ENCODE results near the gene PRKCG. TPM values are rescaled to one million over a fixed set of nuclear protein-coding genes. Genes with fewer than 3 reads are reported as not detected.
"Not testable (repeated sequence)": the region's sequence is repeated elsewhere in the genome, so short reads cannot be mapped to it uniquely, and the experiment has no call there.

Gene PRKCG
- total RNA-seq, 1 experiment from 2014 or later: not detected

- in situ Hi-C loops (cut with HindIII; ENCODE audit: low pct_unique_long_range_greater_than_20kb, low sequenced_read_pairs): no loop called here
- DNase-seq (ENCODE audit: low read depth, low spot score): peak; percentile 79
These were observed 12.8 kb upstream of the PRKCG start for GRCh38 chr19:53868892-53869804.

DNA sequence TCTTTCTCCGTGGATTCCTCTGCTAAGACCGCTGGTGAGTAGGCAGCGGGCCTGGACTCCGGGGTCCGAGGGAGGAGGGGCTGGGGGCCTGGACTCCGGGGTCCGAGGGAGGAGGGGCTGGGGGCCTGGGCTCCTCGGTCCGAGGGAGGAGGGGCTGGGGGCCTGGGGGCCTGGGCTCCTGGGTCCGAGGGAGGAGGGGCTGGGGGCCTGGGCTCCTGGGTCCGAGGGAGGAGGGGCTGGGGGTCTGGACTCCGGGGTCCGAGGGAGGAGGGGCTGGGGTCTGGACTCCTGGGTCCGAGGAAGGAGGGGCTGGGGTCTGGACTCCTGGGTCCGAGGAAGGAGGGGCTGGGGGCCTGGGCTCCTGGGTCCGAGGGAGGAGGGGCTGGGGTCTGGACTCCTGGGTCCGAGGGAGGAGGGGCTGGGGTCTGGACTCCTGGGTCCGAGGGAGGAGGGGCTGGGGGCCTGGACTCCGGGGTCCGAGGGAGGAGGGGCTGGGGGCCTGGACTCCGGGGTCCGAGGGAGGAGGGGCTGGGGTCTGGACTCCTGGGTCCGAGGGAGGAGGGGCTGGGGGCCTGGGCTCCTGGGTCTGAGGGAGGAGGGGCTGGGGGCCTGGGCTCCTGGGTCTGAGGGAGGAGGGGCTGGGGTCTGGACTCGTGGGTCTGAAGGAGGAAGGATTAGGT lies 12.1 kb upstream of the PRKCG start:
- in situ Hi-C loops (cut with HindIII; ENCODE audit: low pct_unique_long_range_greater_than_20kb, low sequenced_read_pairs); DNase-seq (ENCODE audit: low read depth, low spot score): not testable (repeated sequence)

GRCh38 chr19:53870485-53870844 lies 11.5 kb upstream of the PRKCG start:
- in situ Hi-C loops (cut with HindIII; ENCODE audit: low pct_unique_long_range_greater_than_20kb, low sequenced_read_pairs): no loop called here
- DNase-seq (ENCODE audit: low read depth, low spot score): no peak

- no peak for DNase-seq (ENCODE audit: low read depth, low spot score)
These were observed 10.5 kb upstream of the PRKCG start for GRCh38 chr19:53871454-53871853.

GRCh38 chr19:53872762-53873161 lies 9.2 kb upstream of the PRKCG start:
- DNase-seq (ENCODE audit: low read depth, low spot score): no peak

More at GRCh38 chr19:53871454-53871853, 10.5 kb upstream of the PRKCG start:
- in situ Hi-C loops (cut with HindIII; ENCODE audit: low pct_unique_long_range_greater_than_20kb, low sequenced_read_pairs): no loop called here

DNA sequence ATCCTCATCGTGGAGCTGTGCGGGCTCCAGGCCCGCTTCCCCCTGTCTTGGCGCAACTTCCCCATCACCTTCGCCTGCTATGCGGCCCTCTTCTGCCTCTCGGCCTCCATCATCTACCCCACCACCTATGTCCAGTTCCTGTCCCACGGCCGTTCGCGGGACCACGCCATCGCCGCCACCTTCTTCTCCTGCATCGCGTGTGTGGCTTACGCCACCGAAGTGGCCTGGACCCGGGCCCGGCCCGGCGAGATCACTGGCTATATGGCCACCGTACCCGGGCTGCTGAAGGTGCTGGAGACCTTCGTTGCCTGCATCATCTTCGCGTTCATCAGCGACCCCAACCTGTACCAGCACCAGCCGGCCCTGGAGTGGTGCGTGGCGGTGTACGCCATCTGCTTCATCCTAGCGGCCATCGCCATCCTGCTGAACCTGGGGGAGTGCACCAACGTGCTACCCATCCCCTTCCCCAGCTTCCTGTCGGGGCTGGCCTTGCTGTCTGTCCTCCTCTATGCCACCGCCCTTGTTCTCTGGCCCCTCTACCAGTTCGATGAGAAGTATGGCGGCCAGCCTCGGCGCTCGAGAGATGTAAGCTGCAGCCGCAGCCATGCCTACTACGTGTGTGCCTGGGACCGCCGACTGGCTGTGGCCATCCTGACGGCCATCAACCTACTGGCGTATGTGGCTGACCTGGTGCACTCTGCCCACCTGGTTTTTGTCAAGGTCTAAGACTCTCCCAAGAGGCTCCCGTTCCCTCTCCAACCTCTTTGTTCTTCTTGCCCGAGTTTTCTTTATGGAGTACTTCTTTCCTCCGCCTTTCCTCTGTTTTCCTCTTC lies 8.0 kb upstream of the PRKCG start:
- in situ Hi-C loops (cut with HindIII; ENCODE audit: low pct_unique_long_range_greater_than_20kb, low sequenced_read_pairs): no loop called here
- no peak for DNase-seq (ENCODE audit: low read depth, low spot score)

More at GRCh38 chr19:53872762-53873161, 9.2 kb upstream of the PRKCG start:
- in situ Hi-C loops (cut with HindIII; ENCODE audit: low pct_unique_long_range_greater_than_20kb, low sequenced_read_pairs): no loop called here

- DNase-seq (ENCODE audit: low read depth, low spot score): no peak
- in situ Hi-C loops (cut with HindIII; ENCODE audit: low pct_unique_long_range_greater_than_20kb, low sequenced_read_pairs): no loop called here
These were observed 7.4 kb upstream of the PRKCG start for GRCh38 chr19:53874606-53874990.

GRCh38 chr19:53875602-53876325 lies 6.2 kb upstream of the PRKCG start:
- in situ Hi-C loops (cut with HindIII; ENCODE audit: low pct_unique_long_range_greater_than_20kb, low sequenced_read_pairs): no loop called here
- no peak for DNase-seq (ENCODE audit: low read depth, low spot score)

DNA sequence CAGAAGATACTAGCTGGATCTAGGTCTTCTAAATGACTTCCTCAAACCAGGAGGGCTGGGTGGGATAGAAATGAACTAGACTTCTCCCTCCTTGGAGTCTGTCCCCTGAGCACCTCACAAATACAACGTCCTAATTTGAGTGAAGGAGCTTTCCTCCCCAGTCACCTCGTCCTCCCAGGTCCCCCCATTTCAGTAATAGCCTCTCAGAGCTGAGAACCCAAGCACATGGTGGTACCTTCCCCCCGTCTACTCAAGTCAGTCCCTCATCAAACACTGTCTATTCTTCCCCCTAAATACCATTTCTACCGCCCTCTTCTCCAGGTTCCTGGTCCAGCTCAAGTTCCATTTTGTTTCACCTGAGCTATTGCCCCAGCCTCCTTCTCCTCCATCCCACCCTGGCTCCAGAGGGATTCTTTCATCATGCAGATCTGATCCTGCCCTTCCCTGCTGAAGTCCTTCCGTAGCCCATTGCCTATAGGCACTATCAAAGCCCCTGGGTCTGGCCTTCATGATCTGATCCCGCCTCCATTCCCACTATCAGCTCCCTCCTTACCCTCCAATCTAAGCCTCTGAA lies 5.3 kb upstream of the PRKCG start:
- in situ Hi-C loops (cut with HindIII; ENCODE audit: low pct_unique_long_range_greater_than_20kb, low sequenced_read_pairs): no loop called here

DNA sequence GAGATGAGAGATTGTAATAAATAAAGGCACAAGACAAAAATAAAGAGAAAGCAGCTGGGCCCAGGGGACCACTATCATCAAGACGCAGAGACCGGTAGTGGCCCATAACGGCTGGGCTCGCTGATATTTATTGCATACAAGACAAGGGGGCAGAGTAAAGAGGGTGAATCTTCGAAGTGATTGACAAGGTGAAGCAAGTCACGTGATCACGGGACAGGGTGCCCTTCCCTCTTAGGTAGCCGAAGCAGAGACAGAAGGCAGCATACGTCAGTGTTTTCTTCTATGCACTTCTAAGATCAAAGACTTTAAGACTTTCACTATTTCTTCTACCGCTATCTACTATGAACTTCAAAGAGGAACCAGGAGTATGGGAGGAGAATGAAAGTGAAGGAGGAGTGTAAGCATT lies 4.6 kb upstream of the PRKCG start:
- in situ Hi-C loops (cut with HindIII; ENCODE audit: low pct_unique_long_range_greater_than_20kb, low sequenced_read_pairs): no loop called here
- no peak for DNase-seq (ENCODE audit: low read depth, low spot score)

More for the DNA sequence above, 5.3 kb upstream of the PRKCG start:
- no peak for DNase-seq (ENCODE audit: low read depth, low spot score)

DNA sequence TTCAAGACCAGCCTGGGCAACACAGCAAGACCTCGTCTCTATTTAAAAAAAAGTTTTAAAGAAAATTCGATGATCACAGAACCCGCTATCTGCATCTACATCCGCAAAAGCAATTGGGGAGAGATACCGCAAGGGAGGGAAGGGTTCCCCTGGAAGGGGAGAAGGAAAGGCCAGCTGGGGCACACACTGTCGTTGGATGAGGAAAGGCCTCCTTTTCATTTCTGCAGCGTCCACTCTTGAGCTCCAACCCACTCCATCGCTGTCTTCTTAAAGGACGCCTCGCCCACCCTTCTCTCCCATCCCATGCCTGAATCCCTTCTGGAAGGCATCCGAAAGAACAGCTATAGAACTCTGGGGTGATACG lies 3.2 kb upstream of the PRKCG start:
- in situ Hi-C loops (cut with HindIII; ENCODE audit: low pct_unique_long_range_greater_than_20kb, low sequenced_read_pairs): no loop called here
- no peak for DNase-seq (ENCODE audit: low read depth, low spot score)

GRCh38 chr19:53879140-53880081 lies 2.6 kb upstream of the PRKCG start:
- in situ Hi-C loops (cut with HindIII; ENCODE audit: low pct_unique_long_range_greater_than_20kb, low sequenced_read_pairs): no loop called here

DNA sequence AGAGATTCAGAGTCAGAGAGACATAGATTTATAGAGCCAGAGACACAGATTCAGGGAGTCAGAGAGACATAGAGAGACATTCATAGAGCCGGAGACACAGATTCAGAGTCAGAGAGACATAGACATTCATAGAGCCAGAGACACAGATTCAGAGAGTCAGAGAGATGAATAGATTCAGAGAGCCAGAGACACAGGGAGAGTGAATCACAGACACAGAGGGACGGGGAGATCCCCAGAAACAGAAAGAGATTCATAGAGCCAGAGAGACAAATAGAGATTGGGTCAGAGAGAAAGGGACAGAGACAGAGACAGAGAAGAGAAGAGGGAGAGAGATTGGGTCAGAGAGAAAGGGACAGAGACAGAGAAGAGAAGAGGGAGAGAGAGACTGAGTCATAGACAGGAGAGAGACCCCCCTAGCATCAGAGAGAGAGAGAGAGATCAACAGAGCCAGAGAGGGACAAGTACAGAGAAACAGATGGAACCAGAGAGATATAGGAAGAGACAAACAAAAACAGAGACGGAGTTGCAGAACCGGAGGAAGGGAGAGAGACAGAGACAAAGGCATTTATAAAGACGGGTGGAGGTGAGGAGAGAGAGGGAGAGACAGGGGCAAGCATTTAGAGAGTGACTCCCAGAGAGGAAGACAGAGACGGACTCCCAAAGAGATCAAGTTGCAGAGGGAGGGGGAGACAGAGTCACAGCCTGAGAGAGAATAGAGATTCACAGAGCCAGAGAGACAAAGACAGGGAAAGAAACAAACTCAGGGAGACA lies 1.1 kb upstream of the PRKCG start:
- in situ Hi-C loops (cut with HindIII; ENCODE audit: low pct_unique_long_range_greater_than_20kb, low sequenced_read_pairs): no loop called here

More at GRCh38 chr19:53879140-53880081, 2.6 kb upstream of the PRKCG start:
- peak; percentile 79 for DNase-seq (ENCODE audit: low read depth, low spot score)

DNA sequence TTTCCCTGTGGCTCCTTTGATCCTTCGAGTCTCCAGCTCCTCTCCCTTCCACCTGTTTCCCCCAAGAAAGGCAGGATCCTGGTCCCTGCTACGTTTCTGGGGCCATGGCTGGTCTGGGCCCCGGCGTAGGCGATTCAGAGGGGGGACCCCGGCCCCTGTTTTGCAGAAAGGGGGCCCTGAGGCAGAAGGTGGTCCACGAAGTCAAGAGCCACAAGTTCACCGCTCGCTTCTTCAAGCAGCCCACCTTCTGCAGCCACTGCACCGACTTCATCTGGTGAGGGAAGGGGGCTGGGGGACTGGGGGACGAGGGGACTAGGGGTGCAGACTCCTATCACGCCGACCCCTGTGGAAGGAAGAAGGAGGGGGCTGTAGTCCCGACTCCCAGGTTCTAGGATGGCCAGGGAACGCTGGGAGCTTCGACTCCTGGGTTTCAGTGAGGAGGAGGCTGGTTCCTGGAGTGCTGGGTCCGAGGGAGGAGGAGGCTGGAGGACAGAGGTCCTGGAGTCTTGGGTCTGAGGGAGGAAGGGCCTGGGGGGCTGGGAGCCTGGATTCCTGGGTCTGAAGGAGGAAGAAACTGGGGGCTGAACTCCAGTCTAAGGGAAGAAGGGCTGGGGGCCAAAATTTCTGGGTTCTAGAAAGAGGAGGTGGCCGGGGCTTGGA lies 524 bp downstream of the PRKCG start:
- in situ Hi-C loops (cut with HindIII; ENCODE audit: low pct_unique_long_range_greater_than_20kb, low sequenced_read_pairs): no loop called here
- DNase-seq (ENCODE audit: low read depth, low spot score): no peak

More for the DNA sequence above, 1.1 kb upstream of the PRKCG start:
- no peak for DNase-seq (ENCODE audit: low read depth, low spot score)

- DNase-seq (ENCODE audit: low read depth, low spot score): no peak
- in situ Hi-C loops (cut with HindIII; ENCODE audit: low pct_unique_long_range_greater_than_20kb, low sequenced_read_pairs): no loop called here
These were observed 1.2 kb downstream of the PRKCG start for GRCh38 chr19:53883231-53883661.
